ENCODE results near the gene ROS1.

- TF ChIP-seq CTCF (conservative IDR thresholded peaks at IDR 0.05 in 1 of 2, IDR thresholded peaks at IDR 0.05 in 1 of 2; ENCODE audit: extremely low read depth in 1 of 2, insufficient read depth in 1 of 2, low read depth in 1 of 2, low read length in 2 of 2) = peak; percentile 62 to 67
- no peak for TF ChIP-seq EZH2 (IDR thresholded peaks at IDR 0.05; ENCODE audit: borderline replicate concordance, low read length)
Observed at GRCh38 chr6:117317261-117317660, 108.5 kb downstream of the ROS1 start.

All from mammary epithelial cell (primary cell).